Mesendoderm (in vitro differentiated cells): ENCODE data around the gene FKBP2.
"Not testable (repeated sequence)": the region's sequence is repeated elsewhere in the genome, so short reads cannot be mapped to it uniquely, and the experiment has no call there.

Source experiments
- DNase-seq: peaks from one replicate; pipeline ENCODE4 v3.0.0; 2013
- H2AK5ac ChIP-seq: 2 replicates; pipeline ENCODE4 v1.6.1; 2013; ENCODE audit warnings: low read length, inconsistent platforms
- H2BK120ac ChIP-seq: 2 replicates; pipeline ENCODE4 v1.6.1; 2013; ENCODE audit warnings: low read depth, mild to moderate bottlenecking, low read length, moderate library complexity, mixed read lengths
- H2BK15ac ChIP-seq: replicated peaks from 2 replicates; pipeline ENCODE4 v1.6.1; 2013; ENCODE audit warnings: low read depth, mild to moderate bottlenecking, moderate library complexity
- H2BK5ac ChIP-seq: 2 replicates; pipeline ENCODE4 v1.6.1; 2013; ENCODE audit warnings: low read length, inconsistent platforms
- H3K18ac ChIP-seq: 2 replicates; pipeline ENCODE4 v1.6.1; 2013; ENCODE audit warnings: mild to moderate bottlenecking, low read length, mixed read lengths
- H3K23ac ChIP-seq: one replicate; pipeline ENCODE4 v1.6.1; 2013; ENCODE audit warnings: low read length
- H3K27ac ChIP-seq: 2 replicates; pipeline ENCODE4 v1.5.1; 2013; ENCODE audit warnings: low read depth, mild to moderate bottlenecking, inconsistent platforms, low read length, moderate library complexity
- H3K27me3 ChIP-seq: 2 replicates; pipeline ENCODE4 v1.6.1; 2013; ENCODE audit warnings: low read length, control low read depth, mild to moderate bottlenecking, inconsistent platforms; ENCODE audit not compliant: insufficient read depth, poor library complexity
- H3K36me3 ChIP-seq: 2 replicates; pipeline ENCODE4 v1.6.1; 2013; ENCODE audit warnings: low read length, inconsistent platforms; ENCODE audit not compliant: control insufficient read depth, insufficient read depth
- H3K4ac ChIP-seq: one replicate; pipeline ENCODE4 v1.6.1; 2013; ENCODE audit warnings: low read depth, mild to moderate bottlenecking, low read length, moderate library complexity
- H3K4me1 ChIP-seq: 2 replicates; pipeline ENCODE4 v1.6.1; 2013; ENCODE audit warnings: low read depth, low read length, inconsistent platforms; ENCODE audit not compliant: control insufficient read depth
- H3K4me2 ChIP-seq: 2 replicates; pipeline ENCODE4 v1.6.1; 2013; ENCODE audit warnings: low read length
- H3K4me3 ChIP-seq: 2 replicates; pipeline ENCODE4 v1.5.1; 2013; ENCODE audit warnings: mild to moderate bottlenecking, low read length
- H3K56ac ChIP-seq: one replicate; pipeline ENCODE4 v1.6.1; 2013; ENCODE audit warnings: low read length
- H3K79me1 ChIP-seq: 2 replicates; pipeline ENCODE4 v1.6.1; 2013; ENCODE audit warnings: low read length, inconsistent platforms
- H3K79me2 ChIP-seq: 2 replicates; pipeline ENCODE4 v1.6.1; 2013; ENCODE audit warnings: mild to moderate bottlenecking, low read length; ENCODE audit not compliant: control insufficient read depth, insufficient read depth
- H3K9ac ChIP-seq: 2 replicates; pipeline ENCODE4 v1.6.1; 2013; ENCODE audit warnings: low read length, inconsistent platforms
- H4K5ac ChIP-seq: one replicate; pipeline ENCODE4 v1.6.1; 2013; ENCODE audit warnings: low read length
- H4K8ac ChIP-seq: one replicate; pipeline ENCODE4 v1.6.1; 2013; ENCODE audit warnings: low read depth, mild to moderate bottlenecking, control low read depth, low read length, moderate library complexity
- WGBS: extraction: QIAGEN DNeasy Blood & Tissue Kit; methylation state at CpG from one replicate; pipeline ENCODE4 v1.1.7; 2013; ENCODE audit warnings: low lambda C conversion rate, missing lambda C conversion rate; ENCODE audit not compliant: insufficient coverage; ENCODE audit errors: extremely low coverage; 5-methylcytosine and 5-hydroxymethylcytosine counted together

The FKBP2 gene

GRCh38 chr11:64244107-64244506 is 3.2 kb downstream of the FKBP2 start:
- Histone ChIP-seq H3K4me1 (peaks cover 15% of the 10 kb centered on the region), H3K4ac (no peak overlapping the region), H3K79me2 (peaks cover 23% of the 10 kb centered on the region), H3K27me3 (no peaks in the 10 kb centered on the region), H3K23ac (no peak overlapping the region), H4K8ac (no peak overlapping the region), H2BK15ac (no peak overlapping the region), H3K18ac (no peak overlapping the region), H2BK120ac (no peak overlapping the region), H3K9ac (no peak overlapping the region), H3K4me3 (no peak overlapping the region), H3K79me1 (peaks cover 7% of the 10 kb centered on the region), H3K27ac (no peak overlapping the region), H3K56ac (no peak overlapping the region), H4K5ac (no peak overlapping the region), H2AK5ac (no peak overlapping the region), H2BK5ac (no peak overlapping the region), H3K36me3 (peaks cover 1% of the 10 kb centered on the region), H3K4me2 (no peak overlapping the region)
- no peak for DNase-seq
- whole genome bisulfite sequencing: no CpG with 5 or more reads among the region's 5 CpGs

GRCh38 chr11:64244966-64245365 is 4.1 kb downstream of the FKBP2 start:
- no peak overlapping the region for H3K27ac ChIP-seq
- whole genome bisulfite sequencing: no CpG with 5 or more reads among the region's 6 CpGs

GRCh38 chr11:64245401-64245796 is 4.5 kb downstream of the FKBP2 start:
- Histone ChIP-seq H3K79me1 (peaks cover 7% of the 10 kb centered on the region), H3K4ac (no peak overlapping the region), H2BK5ac (no peak overlapping the region), H3K4me2 (peak overlapping the region; percentile 35), H3K23ac (peak overlapping the region; percentile 75), H4K8ac (no peak overlapping the region), H2BK120ac (no peak overlapping the region), H3K27me3 (no peaks in the 10 kb centered on the region), H2AK5ac (no peak overlapping the region), H3K79me2 (peaks cover 23% of the 10 kb centered on the region), H3K18ac (no peak overlapping the region), H3K27ac (no peak overlapping the region), H3K56ac (peak overlapping the region; percentile 98), H3K36me3 (peaks cover 1% of the 10 kb centered on the region), H3K4me1 (peaks cover 14% of the 10 kb centered on the region), H3K9ac (peak overlapping the region; percentile 95), H3K4me3 (peak overlapping the region; percentile 94), H4K5ac (no peak overlapping the region), H2BK15ac (no peak overlapping the region)
- no peak for DNase-seq
- no CpG with 5 or more reads among the region's 6 CpGs for WGBS

More at GRCh38 chr11:64244966-64245365, 4.1 kb downstream of the FKBP2 start:
- Histone ChIP-seq H3K56ac (peak overlapping the region; percentile 98), H3K36me3 (peaks cover 1% of the 10 kb centered on the region), H3K4me1 (peaks cover 18% of the 10 kb centered on the region), H2BK5ac (no peak overlapping the region), H2AK5ac (no peak overlapping the region), H2BK15ac (no peak overlapping the region), H4K5ac (no peak overlapping the region), H3K4me2 (peak overlapping the region; percentile 35), H3K27me3 (no peaks in the 10 kb centered on the region), H3K79me1 (peaks cover 7% of the 10 kb centered on the region), H3K79me2 (peaks cover 23% of the 10 kb centered on the region), H3K4ac (no peak overlapping the region), H4K8ac (no peak overlapping the region), H3K9ac (peak overlapping the region; percentile 95), H3K18ac (no peak overlapping the region), H3K4me3 (no peak overlapping the region), H3K23ac (no peak overlapping the region), H2BK120ac (no peak overlapping the region)
- no peak for DNase-seq

GRCh38 chr11:64245797-64246620 is 5.1 kb downstream of the FKBP2 start:
- Histone ChIP-seq H3K36me3 (peaks cover 1% of the 10 kb centered on the region), H3K4me2 (peak overlapping the region; percentile 35), H2BK120ac (peak overlapping the region; percentile 0), H4K5ac (no peak overlapping the region), H3K4me3 (peak overlapping the region; percentile 94), H4K8ac (no peak overlapping the region), H3K79me2 (peaks cover 23% of the 10 kb centered on the region), H3K56ac (peak overlapping the region; percentile 98), H2AK5ac (peak overlapping the region; percentile 86), H3K23ac (peak overlapping the region; percentile 75), H3K4me1 (peaks cover 12% of the 10 kb centered on the region), H3K27ac (peak overlapping the region; percentile 46), H3K4ac (peak overlapping the region; percentile 44), H3K27me3 (no peaks in the 10 kb centered on the region), H2BK5ac (peak overlapping the region; percentile 64), H3K79me1 (peaks cover 7% of the 10 kb centered on the region), H2BK15ac (no peak overlapping the region), H3K18ac (peak overlapping the region; percentile 15), H3K9ac (peak overlapping the region; percentile 95)
- peak; percentile 91 for DNase-seq
- no CpG with 5 or more reads among the region's 46 CpGs for WGBS

- not testable (repeated sequence) for H4K5ac ChIP-seq, H3K23ac ChIP-seq, H2BK15ac ChIP-seq, H2BK5ac ChIP-seq, H3K36me3 ChIP-seq, H2AK5ac ChIP-seq, DNase-seq, H4K8ac ChIP-seq, H2BK120ac ChIP-seq, H3K4me2 ChIP-seq, H3K27me3 ChIP-seq, H3K79me1 ChIP-seq
- WGBS: no CpG with 5 or more reads among the region's 43 CpGs
- peaks cover 12% of the 10 kb centered on the region for H3K4me1 ChIP-seq
- H3K79me2 ChIP-seq: peaks cover 23% of the 10 kb centered on the region
- H3K56ac ChIP-seq: peak overlapping the region; percentile 98
- H3K27ac ChIP-seq: peak overlapping the region; percentile 22
- peak overlapping the region; percentile 15 for H3K18ac ChIP-seq
- H3K9ac ChIP-seq: peak overlapping the region; percentile 95
- peak overlapping the region; percentile 94 for H3K4me3 ChIP-seq
- peak overlapping the region; percentile 44 for H3K4ac ChIP-seq
These were observed 5.7 kb downstream of the FKBP2 start for GRCh38 chr11:64246621-64246870.
